ENCODE data around the gene PHOX2A.

The PHOX2A gene

DNA sequence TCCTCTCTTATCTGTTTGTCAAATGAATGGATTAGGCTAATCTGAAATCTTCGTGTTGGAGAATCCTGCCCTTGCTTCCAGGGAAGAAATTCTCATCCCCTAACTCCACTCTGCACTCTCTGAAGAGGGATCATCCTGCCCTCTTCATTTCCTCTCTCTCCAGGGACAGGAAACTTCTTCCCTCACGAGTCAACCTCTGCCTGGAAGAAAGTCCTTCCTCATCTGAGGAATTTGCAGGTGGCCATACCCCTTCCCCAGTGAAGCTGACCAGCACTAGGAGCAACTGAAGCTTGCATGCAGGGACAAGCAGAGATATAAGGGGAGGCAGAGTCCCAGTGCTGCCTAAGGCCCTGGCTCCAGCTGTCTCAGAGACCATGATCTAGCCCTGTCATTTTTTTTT lies 3.6 kb upstream of the PHOX2A start:
- no peak for DNase-seq

GRCh38 chr11:72245263-72245816 lies 1.4 kb upstream of the PHOX2A start:
- no peak for DNase-seq

- DNase-seq = no peak
Observed at GRCh38 chr11:72244361-72245262, 636 bp upstream of the PHOX2A start.

- DNase-seq = no peak
Observed at GRCh38 chr11:72243173-72244059, 560 bp downstream of the PHOX2A start.

DNA sequence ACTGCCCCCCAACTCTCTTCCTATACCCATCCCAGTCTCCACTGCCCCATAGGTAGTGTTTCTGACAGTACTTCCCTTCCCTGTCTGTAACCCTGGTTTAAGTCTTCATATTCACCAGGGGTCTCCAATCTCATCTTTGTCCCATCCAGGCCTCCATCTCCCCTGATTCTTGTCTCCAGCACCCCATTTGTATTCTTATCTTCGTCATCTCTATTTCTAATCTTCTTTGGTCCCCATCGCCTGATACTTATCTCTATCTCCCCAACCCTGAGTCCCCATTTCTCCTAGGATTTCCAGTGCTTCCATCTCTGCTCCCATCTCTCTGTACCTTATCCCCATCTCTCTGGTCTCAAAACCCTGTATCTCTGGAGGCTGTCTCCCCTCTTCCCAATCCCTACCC lies 1.8 kb downstream of the PHOX2A start:
- DNase-seq = no peak

GRCh38 chr11:72241291-72241781 lies 2.6 kb downstream of the PHOX2A start:
- no peak for DNase-seq

DNA sequence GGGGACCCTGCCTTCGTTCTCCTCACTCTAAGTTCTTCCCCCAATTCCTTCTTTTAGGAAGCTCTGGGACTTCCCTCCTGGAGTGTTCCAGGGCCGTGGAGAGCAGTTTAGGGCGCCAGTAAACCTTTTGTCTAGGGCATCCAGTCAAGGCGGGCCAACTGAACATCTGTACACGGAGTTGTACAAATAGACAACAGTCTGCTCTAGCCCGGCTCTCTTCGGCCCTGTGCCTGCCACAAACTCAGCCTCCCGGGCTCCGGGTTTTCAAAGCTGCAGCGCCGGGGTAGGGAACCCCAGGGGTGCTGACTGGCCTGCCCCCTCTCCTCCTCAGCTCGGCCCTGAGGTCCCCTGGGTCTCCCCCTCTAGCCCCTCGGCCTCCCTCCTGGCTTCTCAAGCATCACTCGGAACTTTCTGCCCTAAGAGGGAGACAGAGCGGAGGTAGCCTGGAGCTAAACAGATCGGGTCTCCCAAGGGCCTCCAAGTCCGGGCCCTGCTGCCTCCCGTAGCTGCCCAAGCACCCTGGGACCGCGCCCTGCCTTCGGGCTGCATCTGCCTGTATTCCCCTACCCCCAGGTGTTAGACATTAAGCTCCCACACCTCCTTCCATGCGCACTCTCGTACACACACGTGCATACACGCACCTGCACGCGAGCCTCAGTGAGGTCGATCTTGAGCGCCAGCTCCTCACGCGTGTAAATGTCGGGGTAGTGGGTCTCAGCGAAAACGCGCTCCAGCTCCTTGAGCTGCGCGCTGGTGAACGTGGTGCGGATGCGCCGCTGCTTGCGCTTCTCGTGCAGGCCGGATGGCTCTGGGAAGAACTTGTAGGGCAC lies 3.3 kb downstream of the PHOX2A start:
- no peak for DNase-seq

DNA sequence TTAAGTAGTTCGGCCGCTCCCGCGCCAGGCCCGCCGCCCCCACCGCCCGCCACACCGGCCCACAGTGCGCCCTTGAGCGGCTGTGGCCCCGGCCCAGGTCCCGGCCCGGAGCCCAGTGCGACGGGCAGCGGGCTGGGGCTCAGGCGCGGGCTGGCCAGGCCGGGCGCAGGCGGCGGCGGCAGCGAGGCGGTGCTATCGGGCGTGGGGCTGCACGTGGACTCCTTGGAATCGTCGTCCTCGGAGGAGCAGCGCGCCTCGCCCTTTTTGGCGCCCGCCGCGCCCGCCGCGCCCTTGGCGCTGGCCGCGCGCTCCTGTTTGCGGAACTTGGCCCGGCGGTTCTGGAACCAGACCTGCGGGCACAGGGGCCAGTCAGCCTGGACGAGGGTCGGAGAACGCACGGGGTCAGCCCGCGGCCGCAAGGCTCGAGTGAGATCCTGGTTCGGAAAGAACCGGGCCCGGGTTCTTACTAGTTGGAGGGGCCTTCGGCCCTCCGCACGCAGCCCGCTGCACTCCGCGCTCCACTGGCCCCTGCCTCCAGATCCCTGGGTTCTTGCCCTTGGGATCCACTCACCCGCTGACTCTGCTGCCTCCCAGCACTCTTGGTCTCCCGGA lies 4.0 kb downstream of the PHOX2A start:
- DNase-seq = no peak

- no peak for DNase-seq
Observed at GRCh38 chr11:72239313-72239848, 4.6 kb downstream of the PHOX2A start.

DNA sequence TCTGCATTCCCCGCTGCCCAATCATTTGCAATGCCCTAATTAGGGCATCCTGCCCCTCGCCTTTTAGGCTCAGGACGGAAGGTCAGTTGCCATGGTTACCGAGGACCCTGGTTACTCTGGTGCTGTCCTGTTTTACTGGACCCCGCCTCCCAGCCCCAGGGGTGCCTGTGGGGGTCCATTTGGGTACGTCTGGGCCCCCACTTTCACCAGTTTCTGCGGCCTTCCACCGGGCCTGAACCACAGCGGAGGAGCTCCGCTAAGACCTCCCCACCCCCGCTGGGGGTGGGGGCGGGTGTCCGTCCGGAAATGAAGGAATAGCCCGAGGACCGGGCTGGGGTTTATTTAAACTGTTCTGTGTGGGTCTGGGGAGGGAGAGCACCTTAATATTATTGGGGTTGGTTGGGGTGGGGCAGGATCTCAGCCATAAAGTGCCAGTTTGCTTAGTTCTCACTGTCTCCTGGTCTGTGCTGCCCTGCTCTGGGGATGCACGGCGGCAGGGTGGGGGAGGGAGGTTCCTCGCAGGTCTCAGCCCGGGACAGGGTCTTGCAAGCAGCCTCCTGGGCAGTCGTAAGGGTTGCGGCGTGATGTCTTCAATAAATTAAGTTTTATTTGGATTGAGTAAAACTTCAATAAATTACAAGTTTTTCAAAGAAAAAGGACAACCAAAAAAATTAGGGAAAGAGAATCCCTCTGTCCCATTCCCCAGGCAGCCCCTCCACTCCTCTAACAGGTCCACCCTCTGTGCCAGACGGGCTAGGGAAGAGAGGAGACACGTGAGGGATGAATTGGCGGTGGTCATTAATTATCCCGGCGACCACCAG lies 5.3 kb downstream of the PHOX2A start:
- DNase-seq = no peak

- DNase-seq = no peak
Observed at GRCh38 chr11:72238040-72238450, 5.9 kb downstream of the PHOX2A start.

- DNase-seq = no peak
Observed at GRCh38 chr11:72237112-72237931, 6.7 kb downstream of the PHOX2A start.

GRCh38 chr11:72236774-72237111 lies 7.2 kb downstream of the PHOX2A start:
- no peak for DNase-seq

GRCh38 chr11:72236083-72236697 lies 7.8 kb downstream of the PHOX2A start:
- no peak for DNase-seq

DNA sequence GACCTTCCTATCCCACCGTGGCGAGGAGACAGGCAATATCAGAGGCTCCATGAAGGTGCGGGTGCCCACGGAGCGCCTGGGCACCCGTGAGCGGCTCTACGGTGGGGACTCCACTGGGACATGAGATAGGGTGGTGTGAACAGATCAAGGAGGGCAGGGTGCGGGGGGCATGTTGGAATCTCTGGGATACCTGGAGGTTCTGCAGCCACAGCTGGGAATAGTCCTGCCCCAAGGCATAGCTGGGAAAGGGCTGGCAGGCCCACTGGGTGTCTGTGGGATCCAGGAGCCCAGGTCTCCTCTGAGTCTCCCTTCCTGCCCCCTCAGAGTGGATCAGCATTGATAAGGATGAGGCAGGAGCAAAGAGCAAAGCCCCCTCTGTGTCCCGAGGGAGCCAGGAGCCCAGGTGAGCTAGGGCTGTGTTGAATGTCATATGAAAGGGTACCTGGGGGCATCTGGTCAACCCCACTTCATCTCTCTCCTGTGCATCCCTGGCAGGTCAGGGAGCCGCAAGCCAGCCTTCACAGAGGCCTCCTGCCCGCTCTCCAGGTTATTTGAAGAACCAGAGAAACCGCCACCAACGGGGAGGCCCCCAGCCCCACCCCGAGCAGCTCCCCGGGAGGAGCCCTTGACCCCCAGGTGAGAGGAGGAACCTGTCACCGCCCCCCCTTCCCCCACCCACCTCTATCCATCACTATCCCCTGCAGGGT lies 8.5 kb downstream of the PHOX2A start:
- no peak for DNase-seq

DNA sequence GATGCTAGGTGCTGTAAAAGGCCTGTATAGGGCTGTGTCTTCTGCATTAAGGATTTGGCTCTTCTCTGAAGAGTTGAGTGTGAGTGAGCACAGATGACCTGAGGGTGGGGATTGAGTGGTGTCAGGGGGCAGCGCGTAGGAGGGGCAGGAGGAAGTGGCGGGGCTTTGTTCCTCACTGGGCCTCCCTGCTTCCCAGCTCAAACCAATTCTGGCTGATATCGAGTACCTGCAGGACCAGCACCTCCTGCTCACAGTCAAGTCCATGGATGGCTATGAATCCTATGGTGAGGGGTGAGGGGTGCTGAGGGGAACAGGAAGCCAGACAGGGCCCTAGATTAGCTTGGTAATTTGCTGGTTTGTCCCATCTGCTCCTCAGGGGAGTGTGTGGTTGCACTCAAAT lies 9.1 kb downstream of the PHOX2A start:
- DNase-seq = no peak

DNA sequence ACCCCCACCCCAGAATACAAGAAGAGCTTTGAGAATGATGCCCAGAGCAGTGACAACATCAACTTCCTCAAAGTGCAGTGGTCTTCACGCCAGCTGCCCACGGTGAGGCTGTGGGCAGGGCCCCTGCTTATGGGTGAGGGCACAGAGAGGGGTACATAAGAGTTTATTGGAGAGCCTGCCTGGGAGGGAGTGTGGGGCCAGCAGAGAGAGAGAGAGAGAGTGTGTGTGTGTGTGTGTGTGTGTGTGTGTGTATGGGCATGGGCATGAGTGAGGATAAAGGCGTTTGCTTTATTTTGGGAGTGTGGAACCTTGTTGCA lies 9.5 kb downstream of the PHOX2A start:
- no peak for DNase-seq

DNA sequence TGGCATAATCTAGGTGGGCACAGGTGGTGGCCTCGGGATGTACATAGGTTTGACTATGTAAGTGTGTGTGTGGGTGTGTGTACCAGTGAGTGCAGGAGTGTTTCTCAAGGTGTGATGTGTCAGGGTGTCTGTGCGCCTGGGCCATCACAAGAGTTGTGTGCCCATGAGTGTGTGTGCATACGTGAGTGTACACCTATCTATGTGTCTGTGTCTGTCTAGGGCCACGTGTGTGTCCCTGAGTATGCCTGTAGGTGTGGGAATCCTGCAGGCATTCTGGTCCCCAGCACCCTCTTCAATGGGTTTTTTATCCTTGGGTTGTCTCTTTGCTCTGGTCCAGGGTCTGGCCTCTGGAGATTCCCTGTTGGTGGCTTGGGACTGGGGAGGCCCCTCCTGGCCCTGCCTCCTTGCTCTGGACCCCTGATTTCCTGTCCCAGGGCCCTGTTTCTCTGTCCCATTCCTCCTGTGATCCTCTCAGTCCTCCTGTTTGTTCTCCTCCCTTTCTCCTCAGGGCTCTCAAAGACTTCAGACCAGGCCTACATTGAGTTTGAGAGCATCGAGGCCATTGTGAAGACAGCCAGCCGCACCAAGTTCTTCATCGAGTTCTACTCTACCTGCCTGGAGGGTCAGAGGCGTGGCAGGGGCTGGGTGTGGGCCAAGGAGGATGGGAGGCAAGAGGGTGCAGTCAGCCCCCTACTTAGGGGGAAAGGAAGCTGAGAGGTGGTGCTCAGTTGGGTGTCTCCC lies 10.0 kb downstream of the PHOX2A start:
- no peak for DNase-seq
